Hypothalamus (tissue), 51 donors: ENCODE data around the gene NR3C2.
A peak's percentile ranks its signal among the peaks of the same experiment; 100 is the strongest.

Experiments used
- DNase-seq, 51 donors: peaks; one replicate each; lab custom pipeline; 2025; lab: John Stamatoyannopoulos, UW

The NR3C2 gene

GRCh38 chr4:148118179-148118578 is 324.0 kb downstream of the NR3C2 start:
- DNase-seq: no peak

DNA sequence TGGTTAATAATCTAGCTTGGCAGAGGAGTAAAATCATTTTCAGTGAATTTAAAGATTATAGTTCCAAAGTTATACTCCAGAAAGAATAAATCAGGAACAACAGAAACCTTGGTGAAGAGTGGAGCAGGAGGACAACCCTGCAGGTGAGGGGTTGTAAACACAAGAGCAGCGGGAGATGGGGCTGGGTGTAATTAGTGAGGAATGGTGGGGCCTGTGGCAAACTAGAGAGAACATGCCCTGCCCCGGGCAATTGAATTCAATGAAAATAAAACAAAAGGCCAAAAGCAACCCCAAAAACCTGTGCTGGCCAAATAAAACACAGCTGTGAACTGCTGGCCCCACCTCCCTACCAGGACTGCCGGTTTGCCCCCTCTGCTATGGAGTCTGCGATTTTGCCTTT is 325.2 kb downstream of the NR3C2 start:
- DNase-seq: no peak

DNA sequence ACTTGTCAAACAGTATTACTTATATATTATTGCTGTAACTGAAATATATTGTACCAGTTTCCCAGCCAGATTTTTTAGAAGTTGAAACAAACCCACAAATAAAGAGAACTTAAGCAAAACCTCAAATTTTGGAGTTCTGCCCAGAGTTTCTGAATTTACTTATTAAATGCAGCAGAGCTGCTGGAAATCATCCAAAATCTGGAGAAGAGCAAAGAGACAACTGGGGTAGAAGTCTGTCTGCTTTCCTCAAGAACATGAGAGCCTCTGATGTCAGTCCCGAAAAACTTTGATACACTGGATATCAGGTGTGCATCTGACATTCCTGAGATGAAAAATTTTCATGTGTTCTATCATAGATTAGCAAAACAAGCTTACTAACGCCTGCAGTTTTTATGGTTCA is 325.9 kb downstream of the NR3C2 start:
- DNase-seq: peak in 1 of 51 donors; percentile 4

- no peak for DNase-seq
Measured at GRCh38 chr4:148114436-148114835, 327.8 kb downstream of the NR3C2 start.

DNA sequence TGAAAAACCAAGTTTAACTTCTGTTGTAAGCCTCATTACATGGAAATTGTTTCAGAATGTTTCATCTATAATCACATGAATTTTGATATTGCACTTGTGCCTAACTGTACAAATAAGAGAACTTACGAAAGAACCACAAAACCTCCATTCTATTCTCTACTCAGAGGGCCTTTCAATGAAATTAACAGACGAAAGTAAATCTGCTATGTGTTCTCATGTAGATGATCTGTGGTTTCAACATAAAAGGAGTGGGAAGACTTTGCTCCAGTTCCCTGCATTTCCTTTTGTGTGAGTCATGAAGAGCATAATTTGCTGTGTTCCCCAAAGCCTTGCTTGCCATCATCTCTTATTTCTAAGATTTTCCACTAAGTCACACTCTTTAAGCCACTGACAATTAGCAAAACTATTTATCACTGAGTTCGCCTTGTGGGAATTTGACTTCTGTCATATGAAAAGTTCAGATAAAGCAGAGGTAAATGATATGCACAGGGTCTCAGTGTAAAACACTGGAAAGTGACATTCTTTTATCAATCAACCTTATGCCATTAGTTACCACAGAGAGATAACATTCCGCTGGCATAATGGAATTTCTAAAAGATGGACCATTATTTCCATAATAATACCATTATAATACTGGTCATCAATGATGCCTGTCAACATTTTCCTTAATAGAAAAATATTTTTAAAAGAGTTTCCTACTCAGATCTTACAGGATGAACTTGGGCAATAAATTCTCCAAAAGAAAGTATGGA is 329.8 kb downstream of the NR3C2 start:
- DNase-seq: peak in 1 of 51 donors; percentile 25

DNA sequence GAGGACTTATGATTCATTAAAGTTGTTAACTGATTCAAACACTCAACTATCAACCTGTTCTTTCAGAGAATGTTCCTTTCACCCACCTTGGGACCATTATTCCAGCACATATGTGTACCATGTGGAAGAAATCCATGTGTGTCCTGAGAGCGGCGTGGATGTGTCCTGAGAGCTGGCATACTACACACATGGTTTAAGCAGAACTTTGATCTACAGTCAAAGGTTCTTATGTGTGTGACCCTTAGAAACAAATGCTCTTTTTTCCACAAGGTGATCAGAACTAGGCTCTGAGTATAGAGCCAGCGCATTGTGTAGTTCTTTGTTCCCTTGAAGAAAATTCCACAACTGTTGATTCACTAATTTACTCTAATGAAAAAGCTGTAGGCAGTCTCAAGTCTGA is 332.0 kb downstream of the NR3C2 start:
- DNase-seq: no peak

- no peak for DNase-seq
Measured at GRCh38 chr4:148109216-148109615, 333.0 kb downstream of the NR3C2 start.

GRCh38 chr4:148108766-148109165 is 333.4 kb downstream of the NR3C2 start:
- DNase-seq: no peak

GRCh38 chr4:148103597-148104355 is 338.4 kb downstream of the NR3C2 start:
- no peak for DNase-seq

DNA sequence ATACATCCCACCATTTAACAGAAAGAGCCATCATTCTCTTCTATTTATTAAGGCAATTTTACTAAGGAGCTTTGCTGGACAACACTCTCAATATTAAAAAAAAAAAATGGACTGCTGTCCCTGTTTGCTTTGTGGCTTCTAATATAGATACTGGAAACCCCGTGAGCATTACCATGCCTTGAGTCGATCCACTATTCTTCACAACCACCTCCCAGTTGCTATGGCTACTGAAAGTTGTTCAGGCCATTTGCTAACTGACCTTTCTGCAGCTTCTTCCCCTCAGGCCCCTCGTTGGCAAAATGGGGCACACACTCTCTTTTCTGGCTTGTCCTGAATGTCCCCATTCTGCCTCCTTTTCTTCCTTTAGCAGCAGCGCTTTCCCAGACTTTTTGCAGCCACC is 340.4 kb downstream of the NR3C2 start:
- no peak for DNase-seq

- DNase-seq: no peak
Measured at GRCh38 chr4:148101235-148101634, 341.0 kb downstream of the NR3C2 start.

DNA sequence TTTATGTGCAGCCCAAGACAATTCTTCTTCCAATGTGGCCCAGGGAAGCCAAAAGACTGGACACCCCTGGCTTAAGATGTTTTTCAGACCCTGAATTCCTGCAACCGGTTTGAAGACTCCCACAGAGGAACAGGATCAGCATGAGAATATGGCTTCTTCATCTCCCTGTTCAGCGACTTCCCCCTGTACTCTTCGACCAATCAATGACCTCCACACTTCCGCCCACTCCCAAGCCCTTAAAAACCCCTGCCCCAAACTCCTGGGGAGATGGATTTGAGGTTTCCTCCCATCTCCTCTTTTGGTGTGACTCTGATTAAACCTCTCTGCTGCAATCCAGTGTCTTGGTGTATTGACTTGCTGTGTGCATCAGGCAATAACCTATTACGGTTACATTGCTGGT is 344.4 kb downstream of the NR3C2 start:
- no peak for DNase-seq

GRCh38 chr4:148095346-148095923 is 346.8 kb downstream of the NR3C2 start:
- no peak for DNase-seq

DNA sequence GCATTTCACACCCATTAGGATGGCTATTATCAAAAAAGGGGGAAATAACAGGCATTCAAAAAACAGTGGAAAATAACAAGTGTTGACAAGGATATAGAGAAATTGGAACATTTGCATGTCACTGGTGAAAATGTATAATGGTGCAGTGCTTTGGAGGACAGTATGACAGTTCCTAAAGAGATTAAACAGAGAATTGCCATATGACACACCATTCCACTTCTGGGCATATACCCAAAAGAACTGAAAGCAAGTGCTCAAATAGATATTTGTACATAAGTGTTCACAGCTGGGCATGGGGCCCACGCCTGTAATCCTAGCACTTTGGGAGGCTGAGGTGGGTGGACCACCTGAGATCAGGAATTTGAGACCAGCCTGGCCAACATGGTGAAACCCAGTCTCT is 348.1 kb downstream of the NR3C2 start:
- DNase-seq: no peak

- no peak for DNase-seq
Measured at GRCh38 chr4:148093065-148093464, 349.1 kb downstream of the NR3C2 start.

GRCh38 chr4:148092316-148093014 is 349.7 kb downstream of the NR3C2 start:
- DNase-seq: no peak

DNA sequence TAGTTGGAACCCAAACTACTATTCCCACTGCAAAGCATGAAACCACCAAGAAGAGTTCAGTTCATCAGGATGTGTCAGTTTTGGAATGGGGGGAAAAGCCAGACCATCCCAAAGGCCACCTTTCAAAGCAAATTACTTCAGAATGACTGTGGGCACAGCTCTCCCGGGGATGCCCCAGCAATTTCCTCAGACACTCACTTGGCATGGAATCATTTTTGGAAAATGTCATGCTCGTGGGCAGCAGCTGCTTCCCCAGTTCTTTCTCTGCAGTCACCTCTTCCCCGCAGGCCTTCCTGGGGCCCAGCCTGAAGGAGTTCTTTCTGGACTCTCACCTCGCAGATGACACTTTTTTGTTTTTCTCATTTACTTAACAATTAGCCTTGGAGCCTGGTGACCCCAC is 350.3 kb downstream of the NR3C2 start:
- no peak for DNase-seq

DNA sequence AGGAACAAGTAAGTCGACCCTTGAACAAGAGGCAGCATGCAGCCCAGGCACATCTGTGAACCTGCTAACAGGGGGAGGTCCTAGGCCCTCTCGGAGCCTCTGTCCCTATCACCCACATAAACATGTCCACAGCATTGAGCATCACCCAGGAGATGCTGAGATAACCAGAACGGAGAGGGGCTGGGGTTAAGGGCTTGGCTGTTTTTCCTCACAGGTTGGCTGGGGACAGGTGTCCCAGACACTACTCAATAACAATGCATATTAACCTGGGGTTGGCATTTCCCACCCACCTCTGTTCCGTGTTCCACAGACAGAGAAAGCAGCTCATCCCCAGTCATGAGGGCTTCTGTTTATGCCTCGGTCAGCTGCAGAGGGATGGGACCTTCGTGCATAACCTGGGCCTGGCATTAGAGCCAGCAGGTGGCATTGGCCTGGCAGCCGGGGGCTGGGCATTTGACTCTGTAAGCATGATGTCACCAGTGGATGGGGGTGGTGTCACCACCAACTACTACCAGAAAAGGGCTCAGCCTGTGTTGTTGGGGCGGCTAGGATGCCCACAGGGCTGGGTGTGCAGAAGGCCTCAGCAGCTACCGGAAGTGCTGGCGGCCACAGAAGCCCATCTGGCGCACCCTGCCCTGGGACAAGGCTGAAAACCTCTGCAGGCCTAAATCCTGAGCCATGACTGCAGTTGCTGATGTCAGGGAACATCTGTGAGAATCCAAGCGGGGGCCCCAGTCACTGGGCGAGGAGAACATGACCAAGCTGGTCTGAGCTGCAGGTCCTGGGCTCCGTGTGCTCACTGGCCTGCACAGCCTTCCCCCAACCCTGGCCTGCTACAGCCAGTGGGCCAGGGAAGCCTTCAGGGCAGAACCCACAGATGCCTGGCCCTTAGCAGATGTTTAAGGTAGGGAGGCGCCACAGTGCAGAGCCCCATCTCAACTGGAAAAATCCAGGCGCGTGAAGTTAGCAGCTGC is 351.4 kb downstream of the NR3C2 start:
- no peak for DNase-seq

- no peak for DNase-seq
Measured at GRCh38 chr4:148090029-148090428, 352.2 kb downstream of the NR3C2 start.

GRCh38 chr4:148089624-148090023 is 352.6 kb downstream of the NR3C2 start:
- no peak for DNase-seq
